Measurements from ENCODE around the gene CIITA. TPM values are rescaled to one million over a fixed set of nuclear protein-coding genes. Genes with fewer than 3 reads are reported as not detected.

CIITA gene
- total RNA-seq, 2 donors from 2014 or later, result 6.5 to 6.6 TPM

- intact Hi-C loops (cut with DNase I), result no loop called here
- Histone ChIP-seq H3K4me3 (no peak overlapping the region), H3K27ac (no peak overlapping the region), H3K4me1 (peaks cover 16% of the 10 kb centered on the region), H3K9me3 (no peaks in the 10 kb centered on the region), H3K36me3 (replicated peaks in 1 of 2; ENCODE audit: insufficient read depth in 1 of 2, low read depth in 2 of 2) (no peaks in the 10 kb centered on the region), H3K27me3 (no peaks in the 10 kb centered on the region)
- no peak for TF ChIP-seq POLR2A (IDR thresholded peaks at IDR 0.05)
- no peak for TF ChIP-seq CTCF (IDR thresholded peaks at IDR 0.05)
- 86 to 87% methylated on average over 10 of the region's 10 CpGs for WGBS, 2 donors
- no peak for ATAC-seq
- DNase-seq, result no peak
Measured at GRCh38 chr16:10880594-10881452, 3.8 kb downstream of the CIITA start.

- DNase-seq (no peak), ATAC-seq (no peak)
- Histone ChIP-seq H3K36me3 (replicated peaks in 1 of 2; ENCODE audit: insufficient read depth in 1 of 2, low read depth in 2 of 2) (no peaks in the 10 kb centered on the region), H3K27me3 (no peaks in the 10 kb centered on the region), H3K4me1 (peaks cover 16% of the 10 kb centered on the region), H3K27ac (no peak overlapping the region), H3K4me3 (no peak overlapping the region), H3K9me3 (no peaks in the 10 kb centered on the region)
- intact Hi-C loops (cut with DNase I), result no loop called here
- TF ChIP-seq POLR2A (IDR thresholded peaks at IDR 0.05), result no peak
- TF ChIP-seq CTCF (IDR thresholded peaks at IDR 0.05), result no peak
- WGBS, 2 donors, result 73 to 85% methylated on average over 7 of the region's 7 CpGs
Measured at GRCh38 chr16:10881479-10882030, 4.6 kb downstream of the CIITA start.

GRCh38 chr16:10883004-10883403, 6.0 kb downstream of the CIITA start:
- H3K4me3 ChIP-seq, result no peak overlapping the region
- no peak overlapping the region for H3K27ac ChIP-seq
- H3K27me3 ChIP-seq, result no peaks in the 10 kb centered on the region
- peaks cover 16% of the 10 kb centered on the region for H3K4me1 ChIP-seq
- no peaks in the 10 kb centered on the region for H3K36me3 ChIP-seq (replicated peaks in 1 of 2; ENCODE audit: insufficient read depth in 1 of 2, low read depth in 2 of 2)
- TF ChIP-seq CTCF (IDR thresholded peaks at IDR 0.05) (no peak), POLR2A (IDR thresholded peaks at IDR 0.05) (no peak)
- ATAC-seq (no peak), DNase-seq (peak in 2 of 4 donors; percentile 30 to 31)
- H3K9me3 ChIP-seq, result no peaks in the 10 kb centered on the region
- WGBS, 2 donors, result 75 to 88% methylated on average over 4 to 7 of the region's 7 CpGs
- intact Hi-C loops (cut with DNase I), result no loop called here

GRCh38 chr16:10885246-10885645, 8.2 kb downstream of the CIITA start:
- intact Hi-C loops (cut with DNase I), result no loop called here
- Histone ChIP-seq H3K9me3 (no peaks in the 10 kb centered on the region), H3K4me3 (no peak overlapping the region), H3K27me3 (no peaks in the 10 kb centered on the region), H3K27ac (peak overlapping the region in 1 of 4 donors; percentile 15), H3K36me3 (replicated peaks in 1 of 2; ENCODE audit: insufficient read depth in 1 of 2, low read depth in 2 of 2) (no peaks in the 10 kb centered on the region), H3K4me1 (no peaks in the 10 kb centered on the region)
- WGBS, 2 donors, result 69 to 76% methylated on average over 6 of the region's 6 CpGs
- ATAC-seq, result no peak
- no peak for TF ChIP-seq POLR2A (IDR thresholded peaks at IDR 0.05)
- no peak for TF ChIP-seq CTCF (IDR thresholded peaks at IDR 0.05)
- DNase-seq, result peak in 1 of 4 donors; percentile 51
